Kidney (tissue), 14 donors: ENCODE results near the gene ITIH1. TPM values are rescaled to one million over a fixed set of nuclear protein-coding genes. Genes with fewer than 3 reads are reported as not detected.

Experiments
- DNase-seq, 5 donors: peaks; one replicate each; pipeline ENCODE4 v3.0.0-alpha.2; 2013 to 2020
- FAIRE-seq: peaks from 2 replicates; lab custom pipeline; 2012; peaks lifted over from hg19 to GRCh38; lab: Jason Lieb, UNC
- H3K27ac ChIP-seq, 2 donors: one replicate each; pipeline ENCODE4 v1.7.0; 2013; ENCODE audit warnings: low read depth in 2 of 2, low read length in 2 of 2, inconsistent platforms in 1 of 2
- H3K27me3 ChIP-seq: one replicate; pipeline ENCODE4 v1.7.1; 2013; ENCODE audit warnings: low read length, inconsistent platforms; ENCODE audit not compliant: control insufficient read depth, insufficient read depth
- H3K36me3 ChIP-seq, 3 donors: one replicate each; pipeline versions ENCODE4 v1.7.0 to v1.7.1; 2013; ENCODE audit warnings: low read length in 3 of 3, control low read depth in 1 of 3, inconsistent platforms in 1 of 3; ENCODE audit not compliant: insufficient read depth in 3 of 3, control insufficient read depth in 2 of 3
- H3K4me1 ChIP-seq, 3 donors: one replicate each; pipeline versions ENCODE4 v1.7.0 to v1.7.1; 2013; ENCODE audit warnings: low read length in 3 of 3, inconsistent platforms in 1 of 3, low read depth in 1 of 3; ENCODE audit not compliant: control insufficient read depth in 2 of 3, insufficient read depth in 2 of 3
- H3K4me3 ChIP-seq, 3 donors: one replicate each; pipeline versions ENCODE4 v1.7.0 to v1.8.1; 2013; ENCODE audit warnings: low read length in 3 of 3, control low read depth in 1 of 3, inconsistent platforms in 1 of 3
- H3K9ac ChIP-seq, 3 donors: one replicate each; pipeline versions ENCODE4 v1.7.0 to v1.7.1; 2013; ENCODE audit warnings: low read length in 3 of 3, control low read depth in 1 of 3, inconsistent platforms in 1 of 3
- H3K9me3 ChIP-seq, 3 donors: one replicate each; pipeline versions ENCODE4 v1.7.0 to v1.7.1; 2013; ENCODE audit warnings: low read length in 3 of 3, control low read depth in 1 of 3, inconsistent platforms in 1 of 3; ENCODE audit not compliant: control insufficient read depth in 2 of 3, insufficient read depth in 1 of 3
- intact Hi-C: fragments of 100-400 bp; cut with DNase I; formaldehyde crosslinking; loops from one replicate; pipeline ENCODE4 v1.11.1; 2022
- polyA plus RNA-seq: library from polyadenylated mRNA; stranded (reverse); fragments of 350-450 nt; fragmentation: Illumina TruSeq; extraction: RNeasy Lipid Tissue Mini Kit (QIAGEN cat#74804); gene quantifications from one replicate; pipeline ENCODE4 v1.2.3, GENCODE V29; 2014; ENCODE audit warnings: low read depth, low replicate concordance; ENCODE audit not compliant: insufficient read depth
- total RNA-seq: library from RNA; stranded (reverse); fragmentation: NEBNext Ultra II Directional; extraction: Animal tissue kit (Norgen Biotek cat#: 25700); gene quantifications from one replicate; pipeline ENCODE4 v1.2.1, GENCODE V29; 2021
- TF ChIP-seq, protein P1 (sequence below): IDR thresholded peaks from 3 replicates; pipeline ENCODE4 v1.5.1; 2012; ENCODE audit warnings: mild to moderate bottlenecking, moderate library complexity, borderline replicate concordance; ENCODE audit not compliant: insufficient read depth; ENCODE audit errors: extremely low read depth
- donor health status: control.
- donor health status: control.
- donor health status: control.
- donor health status: control.
- donor health status: control.
- donor health status: DM: yes; HTN: yes; CAD: no.
- donor health status: Normal renal cell carcinoma (clear cell type).

Gene ITIH1
- total and polyA plus RNA-seq, 2 donors from 2014 or later: 0.22 TPM; not detected in 1

- DNase-seq: no peak
- H3K27ac ChIP-seq: no peak overlapping the region
- H3K27me3 ChIP-seq: no peaks in the 10 kb centered on the region
- TF ChIP-seq, protein P1, sequence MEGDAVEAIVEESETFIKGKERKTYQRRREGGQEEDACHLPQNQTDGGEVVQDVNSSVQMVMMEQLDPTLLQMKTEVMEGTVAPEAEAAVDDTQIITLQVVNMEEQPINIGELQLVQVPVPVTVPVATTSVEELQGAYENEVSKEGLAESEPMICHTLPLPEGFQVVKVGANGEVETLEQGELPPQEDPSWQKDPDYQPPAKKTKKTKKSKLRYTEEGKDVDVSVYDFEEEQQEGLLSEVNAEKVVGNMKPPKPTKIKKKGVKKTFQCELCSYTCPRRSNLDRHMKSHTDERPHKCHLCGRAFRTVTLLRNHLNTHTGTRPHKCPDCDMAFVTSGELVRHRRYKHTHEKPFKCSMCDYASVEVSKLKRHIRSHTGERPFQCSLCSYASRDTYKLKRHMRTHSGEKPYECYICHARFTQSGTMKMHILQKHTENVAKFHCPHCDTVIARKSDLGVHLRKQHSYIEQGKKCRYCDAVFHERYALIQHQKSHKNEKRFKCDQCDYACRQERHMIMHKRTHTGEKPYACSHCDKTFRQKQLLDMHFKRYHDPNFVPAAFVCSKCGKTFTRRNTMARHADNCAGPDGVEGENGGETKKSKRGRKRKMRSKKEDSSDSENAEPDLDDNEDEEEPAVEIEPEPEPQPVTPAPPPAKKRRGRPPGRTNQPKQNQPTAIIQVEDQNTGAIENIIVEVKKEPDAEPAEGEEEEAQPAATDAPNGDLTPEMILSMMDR: no peak
- no peaks in the 10 kb centered on the region for H3K36me3 ChIP-seq
- H3K9ac ChIP-seq: no peak overlapping the region
- no peak overlapping the region for H3K4me3 ChIP-seq
- no peaks in the 10 kb centered on the region for H3K9me3 ChIP-seq
- intact Hi-C loops: no loop called here
- no peak for FAIRE-seq
- H3K4me1 ChIP-seq: no peaks in the 10 kb centered on the region
Observed at GRCh38 chr3:52809662-52810377, 32.4 kb downstream of the ITIH1 start.

DNA sequence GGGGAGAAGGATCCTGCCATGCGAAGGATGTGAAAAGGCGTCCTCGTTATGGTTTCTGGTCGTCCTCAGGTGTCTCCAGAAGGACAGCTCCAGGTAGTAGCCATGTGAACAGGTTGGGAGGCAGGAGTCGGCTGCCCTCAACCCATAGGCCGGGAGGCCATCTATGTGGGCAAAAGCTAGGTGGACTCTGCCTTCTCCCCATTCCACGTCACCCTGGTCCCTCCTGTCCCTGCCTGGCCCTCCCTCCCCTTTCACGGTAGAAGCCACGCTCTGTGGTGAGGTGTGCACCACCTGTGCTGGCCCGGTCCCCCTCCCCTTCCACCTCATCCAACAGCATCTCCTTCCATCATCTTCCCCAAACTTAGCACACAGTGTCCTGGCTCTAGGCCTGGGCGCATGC, 33.5 kb downstream of the ITIH1 start:
- H3K27ac ChIP-seq: no peak overlapping the region
- H3K36me3 ChIP-seq: no peaks in the 10 kb centered on the region
- no peak overlapping the region for H3K9ac ChIP-seq
- FAIRE-seq (no peak), DNase-seq (no peak)
- H3K4me1 ChIP-seq: no peaks in the 10 kb centered on the region
- H3K9me3 ChIP-seq: no peaks in the 10 kb centered on the region
- intact Hi-C loops: no loop called here
- H3K27me3 ChIP-seq: no peaks in the 10 kb centered on the region
- TF ChIP-seq, protein P1: no peak
- no peak overlapping the region for H3K4me3 ChIP-seq

GRCh38 chr3:52811452-52812011, 34.1 kb downstream of the ITIH1 start:
- H3K36me3 ChIP-seq: no peaks in the 10 kb centered on the region
- H3K9ac ChIP-seq: no peak overlapping the region
- no peak overlapping the region for H3K4me3 ChIP-seq
- H3K4me1 ChIP-seq: no peaks in the 10 kb centered on the region
- no peaks in the 10 kb centered on the region for H3K9me3 ChIP-seq
- FAIRE-seq (no peak), DNase-seq (no peak)
- H3K27me3 ChIP-seq: no peaks in the 10 kb centered on the region
- TF ChIP-seq, protein P1: no peak
- intact Hi-C loops: no loop called here
- H3K27ac ChIP-seq: no peak overlapping the region
